Kidney (tissue), 14 donors: ENCODE measurements around the gene NCS1. TPM values are rescaled to one million over a fixed set of nuclear protein-coding genes. Genes with fewer than 3 reads are reported as not detected.
A peak's percentile ranks its signal among the peaks of the same experiment; 100 is the strongest.

Source experiments
- DNase-seq, 5 donors: peaks; one replicate each; pipeline ENCODE4 v3.0.0-alpha.2; 2013 to 2020
- FAIRE-seq: peaks from 2 replicates; lab custom pipeline; 2012; peaks lifted over from hg19 to GRCh38; lab: Jason Lieb, UNC
- H3K27ac ChIP-seq, 2 donors: one replicate each; pipeline ENCODE4 v1.7.0; 2013; ENCODE audit warnings: low read depth in 2 of 2, low read length in 2 of 2, inconsistent platforms in 1 of 2
- H3K27me3 ChIP-seq: one replicate; pipeline ENCODE4 v1.7.1; 2013; ENCODE audit warnings: low read length, inconsistent platforms; ENCODE audit not compliant: control insufficient read depth, insufficient read depth
- H3K36me3 ChIP-seq, 3 donors: one replicate each; pipeline versions ENCODE4 v1.7.0 to v1.7.1; 2013; ENCODE audit warnings: low read length in 3 of 3, control low read depth in 1 of 3, inconsistent platforms in 1 of 3; ENCODE audit not compliant: insufficient read depth in 3 of 3, control insufficient read depth in 2 of 3
- H3K4me1 ChIP-seq, 3 donors: one replicate each; pipeline versions ENCODE4 v1.7.0 to v1.7.1; 2013; ENCODE audit warnings: low read length in 3 of 3, inconsistent platforms in 1 of 3, low read depth in 1 of 3; ENCODE audit not compliant: control insufficient read depth in 2 of 3, insufficient read depth in 2 of 3
- H3K4me3 ChIP-seq, 3 donors: one replicate each; pipeline versions ENCODE4 v1.7.0 to v1.8.1; 2013; ENCODE audit warnings: low read length in 3 of 3, control low read depth in 1 of 3, inconsistent platforms in 1 of 3
- H3K9ac ChIP-seq, 3 donors: one replicate each; pipeline versions ENCODE4 v1.7.0 to v1.7.1; 2013; ENCODE audit warnings: low read length in 3 of 3, control low read depth in 1 of 3, inconsistent platforms in 1 of 3
- H3K9me3 ChIP-seq, 3 donors: one replicate each; pipeline versions ENCODE4 v1.7.0 to v1.7.1; 2013; ENCODE audit warnings: low read length in 3 of 3, control low read depth in 1 of 3, inconsistent platforms in 1 of 3; ENCODE audit not compliant: control insufficient read depth in 2 of 3, insufficient read depth in 1 of 3
- intact Hi-C: fragments of 100-400 bp; cut with DNase I; formaldehyde crosslinking; loops from one replicate; pipeline ENCODE4 v1.11.1; 2022
- polyA plus RNA-seq: library from polyadenylated mRNA; stranded (reverse); fragments of 350-450 nt; fragmentation: Illumina TruSeq; extraction: RNeasy Lipid Tissue Mini Kit (QIAGEN cat#74804); gene quantifications from one replicate; pipeline ENCODE4 v1.2.3, GENCODE V29; 2014; ENCODE audit warnings: low read depth, low replicate concordance; ENCODE audit not compliant: insufficient read depth
- total RNA-seq: library from RNA; stranded (reverse); fragmentation: NEBNext Ultra II Directional; extraction: Animal tissue kit (Norgen Biotek cat#: 25700); gene quantifications from one replicate; pipeline ENCODE4 v1.2.1, GENCODE V29; 2021
- TF ChIP-seq, protein P1 (sequence below): IDR thresholded peaks from 3 replicates; pipeline ENCODE4 v1.5.1; 2012; ENCODE audit warnings: mild to moderate bottlenecking, moderate library complexity, borderline replicate concordance; ENCODE audit not compliant: insufficient read depth; ENCODE audit errors: extremely low read depth
- donor health status: control.
- donor health status: control.
- donor health status: control.
- donor health status: control.
- donor health status: control.
- donor health status: DM: yes; HTN: yes; CAD: no.
- donor health status: Normal renal cell carcinoma (clear cell type).

The NCS1 gene
- total and polyA plus RNA-seq, 2 donors from 2014 or later = 27.7 to 37.4 TPM

DNA sequence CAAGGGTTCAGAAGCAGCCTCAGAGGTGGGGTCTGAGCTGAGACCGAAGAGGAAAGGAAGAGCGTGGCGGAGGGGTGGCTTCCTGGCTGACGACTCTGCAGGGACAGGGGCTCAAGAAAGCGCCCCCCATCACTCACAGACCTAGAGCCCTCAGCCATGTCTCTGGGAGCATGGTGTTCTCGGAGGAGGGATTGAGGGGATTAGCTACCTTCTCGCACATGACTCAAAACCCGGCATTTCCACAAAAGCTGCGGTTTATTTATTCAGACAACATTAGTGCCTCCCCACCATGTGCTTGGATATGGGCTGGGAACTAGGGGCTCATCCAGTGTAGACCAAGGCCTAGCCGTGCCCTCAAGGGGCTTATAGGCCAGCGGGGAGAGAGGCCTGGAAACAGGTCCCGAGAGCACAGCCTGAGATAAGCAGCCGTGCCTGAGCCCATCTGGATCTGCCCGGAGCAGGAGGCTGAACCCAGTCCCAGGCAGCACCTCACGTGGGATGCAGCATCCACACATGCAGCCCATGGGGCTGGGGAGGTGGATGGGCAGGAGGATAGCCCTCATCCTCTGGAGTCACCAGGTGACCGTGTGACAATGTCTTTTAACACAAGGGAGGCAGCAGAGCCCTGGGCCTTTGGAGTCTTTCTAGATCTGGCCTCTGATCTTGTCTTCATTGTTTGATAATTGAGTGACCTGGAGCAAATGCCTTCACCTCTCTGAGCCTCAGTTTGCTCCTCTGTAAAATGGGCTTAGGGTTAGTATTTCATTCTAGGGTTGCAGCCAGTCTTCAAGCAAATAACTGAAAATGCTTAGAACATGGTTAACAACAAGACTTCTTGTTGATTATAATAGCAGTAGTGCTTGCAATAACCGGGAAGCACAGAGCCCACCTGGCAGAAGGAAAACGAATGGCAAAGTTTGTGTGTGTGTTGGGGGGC is 92.5 kb downstream of the NCS1 start:
- no peak overlapping the region for H3K9ac ChIP-seq
- no peak for FAIRE-seq
- no peaks in the 10 kb centered on the region for H3K36me3 ChIP-seq
- intact Hi-C loops = no loop called here
- no peaks in the 10 kb centered on the region for H3K9me3 ChIP-seq
- peaks cover 0 to 2% (median 0%) of the 10 kb centered on the region in 3 donors for H3K4me1 ChIP-seq
- no peak overlapping the region for H3K27ac ChIP-seq
- H3K4me3 ChIP-seq = no peak overlapping the region
- DNase-seq = peak in 1 of 5 donors; percentile 39
- TF ChIP-seq, protein P1, sequence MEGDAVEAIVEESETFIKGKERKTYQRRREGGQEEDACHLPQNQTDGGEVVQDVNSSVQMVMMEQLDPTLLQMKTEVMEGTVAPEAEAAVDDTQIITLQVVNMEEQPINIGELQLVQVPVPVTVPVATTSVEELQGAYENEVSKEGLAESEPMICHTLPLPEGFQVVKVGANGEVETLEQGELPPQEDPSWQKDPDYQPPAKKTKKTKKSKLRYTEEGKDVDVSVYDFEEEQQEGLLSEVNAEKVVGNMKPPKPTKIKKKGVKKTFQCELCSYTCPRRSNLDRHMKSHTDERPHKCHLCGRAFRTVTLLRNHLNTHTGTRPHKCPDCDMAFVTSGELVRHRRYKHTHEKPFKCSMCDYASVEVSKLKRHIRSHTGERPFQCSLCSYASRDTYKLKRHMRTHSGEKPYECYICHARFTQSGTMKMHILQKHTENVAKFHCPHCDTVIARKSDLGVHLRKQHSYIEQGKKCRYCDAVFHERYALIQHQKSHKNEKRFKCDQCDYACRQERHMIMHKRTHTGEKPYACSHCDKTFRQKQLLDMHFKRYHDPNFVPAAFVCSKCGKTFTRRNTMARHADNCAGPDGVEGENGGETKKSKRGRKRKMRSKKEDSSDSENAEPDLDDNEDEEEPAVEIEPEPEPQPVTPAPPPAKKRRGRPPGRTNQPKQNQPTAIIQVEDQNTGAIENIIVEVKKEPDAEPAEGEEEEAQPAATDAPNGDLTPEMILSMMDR = no peak
- peaks cover 9% of the 10 kb centered on the region for H3K27me3 ChIP-seq

DNA sequence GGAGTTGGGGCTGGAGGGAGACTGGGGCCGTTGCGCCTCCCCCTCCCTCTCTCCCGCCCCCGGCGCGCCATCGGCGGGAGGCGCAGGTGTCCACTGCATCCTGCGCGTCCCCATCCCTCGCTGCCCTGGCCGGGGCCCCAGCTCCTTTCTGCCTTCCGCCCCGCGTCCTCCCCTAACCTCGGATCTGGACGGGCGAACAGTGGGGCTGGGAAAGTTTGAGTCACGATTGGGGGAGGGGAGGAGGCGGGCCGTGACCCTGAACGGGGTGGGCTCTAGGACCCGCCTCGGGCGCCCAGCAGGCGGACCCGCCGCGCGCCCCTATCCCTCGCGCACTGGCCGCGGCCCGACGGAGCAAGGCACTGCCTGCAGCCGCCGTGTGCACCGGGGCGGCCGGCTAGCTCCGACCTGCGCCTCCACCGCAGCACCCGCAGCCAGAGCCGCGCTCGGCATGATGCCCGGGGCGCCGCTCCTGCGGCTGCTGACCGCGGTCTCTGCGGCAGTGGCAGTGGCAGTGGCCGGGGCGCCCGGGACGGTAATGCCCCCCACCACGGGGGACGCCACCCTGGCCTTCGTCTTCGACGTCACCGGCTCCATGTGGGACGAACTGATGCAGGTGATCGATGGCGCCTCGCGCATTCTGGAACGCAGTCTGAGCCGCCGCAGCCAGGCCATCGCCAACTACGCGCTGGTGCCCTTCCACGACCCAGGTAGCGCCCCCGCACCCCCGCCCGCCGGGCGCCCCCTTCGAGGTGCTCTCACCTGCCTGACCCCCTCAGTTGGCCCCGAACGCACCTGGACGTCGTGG is 93.4 kb downstream of the NCS1 start, which contains the start of gene HMCN2:
Gene HMCN2, plus strand, starts transcription at position 330 of the 805 bp plus-strand sequence. Its CDS starts 119 bp downstream, at position 449.
- Histone ChIP-seq H3K9ac (no peak within 1 kb of the TSS), H3K9me3 (no peaks in the 10 kb centered on the region), H3K27ac (no peak within 1 kb of the TSS), H3K27me3 (peaks cover 9% of the 10 kb centered on the region), H3K4me3 (no peak within 1 kb of the TSS), H3K4me1 (peaks cover 0 to 2% (median 0%) of the 10 kb centered on the region in 3 donors), H3K36me3 (no peaks in the 10 kb centered on the region)
- peak; percentile 67 to 79 (median 75) for DNase-seq
- TF ChIP-seq, protein P1 = no peak
- no peak for FAIRE-seq
- intact Hi-C loops = no loop called here

DNA sequence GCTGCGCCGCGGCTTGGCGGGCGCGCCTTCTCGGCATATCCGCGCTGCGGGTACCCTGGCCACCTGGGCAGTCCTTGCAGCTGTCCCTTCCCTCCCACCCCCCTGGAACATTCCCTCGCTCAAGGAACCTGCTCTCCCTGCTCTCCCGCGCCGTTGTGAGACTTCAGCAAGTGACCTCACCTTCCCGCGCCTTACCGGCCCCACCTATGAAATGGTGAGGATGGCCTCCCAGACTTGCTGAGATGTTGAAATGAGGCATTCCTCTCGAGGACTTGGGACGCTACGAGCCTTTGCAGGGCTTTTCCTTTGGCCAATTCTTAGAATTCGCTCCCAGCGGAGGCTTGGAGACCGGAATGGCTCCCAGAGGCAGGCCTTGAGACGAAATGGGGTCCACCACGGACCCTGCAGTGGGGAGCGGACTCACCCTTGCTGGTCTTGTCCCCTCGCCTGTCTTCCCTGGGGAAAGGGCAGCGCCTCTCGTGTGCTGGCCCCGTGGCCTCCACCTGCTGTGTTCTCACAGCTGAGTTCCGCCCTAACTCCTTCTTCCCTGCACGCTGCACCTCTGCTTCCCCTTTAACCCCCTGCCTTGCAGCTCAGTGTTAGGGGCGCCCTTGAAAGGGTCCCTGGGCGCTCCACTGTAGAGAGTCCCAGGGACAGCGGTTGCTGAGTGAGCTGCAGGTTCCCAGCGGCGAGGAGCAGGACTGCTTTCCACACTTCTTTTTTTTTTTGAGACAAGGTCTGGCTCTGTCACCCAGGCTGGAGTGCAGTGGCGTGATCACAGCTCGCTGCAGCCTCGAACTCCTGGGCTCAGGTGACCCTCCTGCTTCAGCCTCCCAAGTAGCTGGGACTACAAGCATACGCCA is 94.3 kb downstream of the NCS1 start:
- no peak for FAIRE-seq
- TF ChIP-seq, protein P1 = no peak
- DNase-seq = peak in 4 of 5 donors; percentile 40 to 53 (median 46)
- peaks cover 9% of the 10 kb centered on the region for H3K27me3 ChIP-seq
- H3K36me3 ChIP-seq = no peaks in the 10 kb centered on the region
- intact Hi-C loops = no loop called here
- no peaks in the 10 kb centered on the region for H3K9me3 ChIP-seq
- peaks cover 0 to 2% (median 0%) of the 10 kb centered on the region in 3 donors for H3K4me1 ChIP-seq
- no peak overlapping the region for H3K27ac ChIP-seq
- no peak overlapping the region for H3K9ac ChIP-seq
- no peak overlapping the region for H3K4me3 ChIP-seq
